Measurements from ENCODE around the gene RCBTB1.

DNA sequence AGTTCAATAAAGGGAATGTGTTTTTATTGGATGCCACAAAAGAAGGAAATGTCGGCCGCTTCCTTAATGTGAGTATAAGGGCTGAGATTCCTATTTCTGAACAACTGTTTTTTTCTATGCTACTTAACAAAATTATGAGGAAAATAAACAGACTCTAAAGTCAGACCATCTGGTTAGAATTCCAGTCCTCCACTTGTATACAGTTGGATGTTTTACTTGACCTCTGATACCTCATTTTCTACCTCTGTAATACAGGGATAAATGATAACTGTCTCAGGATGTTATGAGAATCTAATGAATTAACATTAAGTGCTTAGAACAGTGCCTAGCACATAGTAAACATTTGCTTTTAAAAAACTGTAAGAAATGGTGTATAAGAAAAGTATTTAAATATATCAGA lies 96.8 kb downstream of the RCBTB1 start:
- TF ChIP-seq CREM (IDR thresholded peaks at IDR 0.05; ENCODE audit: low read depth) = no peak
- TF ChIP-seq, protein P1, sequence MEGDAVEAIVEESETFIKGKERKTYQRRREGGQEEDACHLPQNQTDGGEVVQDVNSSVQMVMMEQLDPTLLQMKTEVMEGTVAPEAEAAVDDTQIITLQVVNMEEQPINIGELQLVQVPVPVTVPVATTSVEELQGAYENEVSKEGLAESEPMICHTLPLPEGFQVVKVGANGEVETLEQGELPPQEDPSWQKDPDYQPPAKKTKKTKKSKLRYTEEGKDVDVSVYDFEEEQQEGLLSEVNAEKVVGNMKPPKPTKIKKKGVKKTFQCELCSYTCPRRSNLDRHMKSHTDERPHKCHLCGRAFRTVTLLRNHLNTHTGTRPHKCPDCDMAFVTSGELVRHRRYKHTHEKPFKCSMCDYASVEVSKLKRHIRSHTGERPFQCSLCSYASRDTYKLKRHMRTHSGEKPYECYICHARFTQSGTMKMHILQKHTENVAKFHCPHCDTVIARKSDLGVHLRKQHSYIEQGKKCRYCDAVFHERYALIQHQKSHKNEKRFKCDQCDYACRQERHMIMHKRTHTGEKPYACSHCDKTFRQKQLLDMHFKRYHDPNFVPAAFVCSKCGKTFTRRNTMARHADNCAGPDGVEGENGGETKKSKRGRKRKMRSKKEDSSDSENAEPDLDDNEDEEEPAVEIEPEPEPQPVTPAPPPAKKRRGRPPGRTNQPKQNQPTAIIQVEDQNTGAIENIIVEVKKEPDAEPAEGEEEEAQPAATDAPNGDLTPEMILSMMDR (IDR thresholded peaks at IDR 0.05 in 2 of 3, conservative IDR thresholded peaks at IDR 0.05 in 1 of 3; ENCODE audit: control insufficient read depth in 2 of 3, extremely low read depth in 1 of 3, insufficient read depth in 1 of 3, low read depth in 3 of 3, low read length in 3 of 3) = no peak
- TF ChIP-seq POLR2A (IDR thresholded peaks at IDR 0.05; ENCODE audit: low read depth, low read length) = no peak
- TF ChIP-seq EP300 (IDR thresholded peaks at IDR 0.05; ENCODE audit: borderline replicate concordance in 1 of 2, control insufficient read depth in 1 of 2, low read depth in 2 of 2, low read length in 2 of 2) = no peak
- TF ChIP-seq POLR2AphosphoS5 (IDR thresholded peaks at IDR 0.05; ENCODE audit: low read length) = no peak
- TF ChIP-seq, protein P2, sequence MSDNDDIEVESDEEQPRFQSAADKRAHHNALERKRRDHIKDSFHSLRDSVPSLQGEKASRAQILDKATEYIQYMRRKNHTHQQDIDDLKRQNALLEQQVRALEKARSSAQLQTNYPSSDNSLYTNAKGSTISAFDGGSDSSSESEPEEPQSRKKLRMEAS (IDR thresholded peaks at IDR 0.05; ENCODE audit: low read depth, low read length) = no peak
- no peak for TF ChIP-seq MXI1 (IDR thresholded peaks at IDR 0.05; ENCODE audit: low read depth, low read length)
- TF ChIP-seq, protein P3, sequence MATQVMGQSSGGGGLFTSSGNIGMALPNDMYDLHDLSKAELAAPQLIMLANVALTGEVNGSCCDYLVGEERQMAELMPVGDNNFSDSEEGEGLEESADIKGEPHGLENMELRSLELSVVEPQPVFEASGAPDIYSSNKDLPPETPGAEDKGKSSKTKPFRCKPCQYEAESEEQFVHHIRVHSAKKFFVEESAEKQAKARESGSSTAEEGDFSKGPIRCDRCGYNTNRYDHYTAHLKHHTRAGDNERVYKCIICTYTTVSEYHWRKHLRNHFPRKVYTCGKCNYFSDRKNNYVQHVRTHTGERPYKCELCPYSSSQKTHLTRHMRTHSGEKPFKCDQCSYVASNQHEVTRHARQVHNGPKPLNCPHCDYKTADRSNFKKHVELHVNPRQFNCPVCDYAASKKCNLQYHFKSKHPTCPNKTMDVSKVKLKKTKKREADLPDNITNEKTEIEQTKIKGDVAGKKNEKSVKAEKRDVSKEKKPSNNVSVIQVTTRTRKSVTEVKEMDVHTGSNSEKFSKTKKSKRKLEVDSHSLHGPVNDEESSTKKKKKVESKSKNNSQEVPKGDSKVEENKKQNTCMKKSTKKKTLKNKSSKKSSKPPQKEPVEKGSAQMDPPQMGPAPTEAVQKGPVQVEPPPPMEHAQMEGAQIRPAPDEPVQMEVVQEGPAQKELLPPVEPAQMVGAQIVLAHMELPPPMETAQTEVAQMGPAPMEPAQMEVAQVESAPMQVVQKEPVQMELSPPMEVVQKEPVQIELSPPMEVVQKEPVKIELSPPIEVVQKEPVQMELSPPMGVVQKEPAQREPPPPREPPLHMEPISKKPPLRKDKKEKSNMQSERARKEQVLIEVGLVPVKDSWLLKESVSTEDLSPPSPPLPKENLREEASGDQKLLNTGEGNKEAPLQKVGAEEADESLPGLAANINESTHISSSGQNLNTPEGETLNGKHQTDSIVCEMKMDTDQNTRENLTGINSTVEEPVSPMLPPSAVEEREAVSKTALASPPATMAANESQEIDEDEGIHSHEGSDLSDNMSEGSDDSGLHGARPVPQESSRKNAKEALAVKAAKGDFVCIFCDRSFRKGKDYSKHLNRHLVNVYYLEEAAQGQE (IDR thresholded peaks at IDR 0.05; ENCODE audit: low read depth, low read length) = no peak
- TF ChIP-seq, protein P4, sequence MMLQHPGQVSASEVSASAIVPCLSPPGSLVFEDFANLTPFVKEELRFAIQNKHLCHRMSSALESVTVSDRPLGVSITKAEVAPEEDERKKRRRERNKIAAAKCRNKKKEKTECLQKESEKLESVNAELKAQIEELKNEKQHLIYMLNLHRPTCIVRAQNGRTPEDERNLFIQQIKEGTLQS (IDR thresholded peaks at IDR 0.05; ENCODE audit: borderline replicate concordance, extremely low read depth, low read depth, low read length) = no peak
- TF ChIP-seq, protein P5, sequence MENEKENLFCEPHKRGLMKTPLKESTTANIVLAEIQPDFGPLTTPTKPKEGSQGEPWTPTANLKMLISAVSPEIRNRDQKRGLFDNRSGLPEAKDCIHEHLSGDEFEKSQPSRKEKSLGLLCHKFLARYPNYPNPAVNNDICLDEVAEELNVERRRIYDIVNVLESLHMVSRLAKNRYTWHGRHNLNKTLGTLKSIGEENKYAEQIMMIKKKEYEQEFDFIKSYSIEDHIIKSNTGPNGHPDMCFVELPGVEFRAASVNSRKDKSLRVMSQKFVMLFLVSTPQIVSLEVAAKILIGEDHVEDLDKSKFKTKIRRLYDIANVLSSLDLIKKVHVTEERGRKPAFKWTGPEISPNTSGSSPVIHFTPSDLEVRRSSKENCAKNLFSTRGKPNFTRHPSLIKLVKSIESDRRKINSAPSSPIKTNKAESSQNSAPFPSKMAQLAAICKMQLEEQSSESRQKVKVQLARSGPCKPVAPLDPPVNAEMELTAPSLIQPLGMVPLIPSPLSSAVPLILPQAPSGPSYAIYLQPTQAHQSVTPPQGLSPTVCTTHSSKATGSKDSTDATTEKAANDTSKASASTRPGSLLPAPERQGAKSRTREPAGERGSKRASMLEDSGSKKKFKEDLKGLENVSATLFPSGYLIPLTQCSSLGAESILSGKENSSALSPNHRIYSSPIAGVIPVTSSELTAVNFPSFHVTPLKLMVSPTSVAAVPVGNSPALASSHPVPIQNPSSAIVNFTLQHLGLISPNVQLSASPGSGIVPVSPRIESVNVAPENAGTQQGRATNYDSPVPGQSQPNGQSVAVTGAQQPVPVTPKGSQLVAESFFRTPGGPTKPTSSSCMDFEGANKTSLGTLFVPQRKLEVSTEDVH (IDR thresholded peaks at IDR 0.05; ENCODE audit: low read depth, partially characterized antibody) = no peak
- TF ChIP-seq, protein P6, sequence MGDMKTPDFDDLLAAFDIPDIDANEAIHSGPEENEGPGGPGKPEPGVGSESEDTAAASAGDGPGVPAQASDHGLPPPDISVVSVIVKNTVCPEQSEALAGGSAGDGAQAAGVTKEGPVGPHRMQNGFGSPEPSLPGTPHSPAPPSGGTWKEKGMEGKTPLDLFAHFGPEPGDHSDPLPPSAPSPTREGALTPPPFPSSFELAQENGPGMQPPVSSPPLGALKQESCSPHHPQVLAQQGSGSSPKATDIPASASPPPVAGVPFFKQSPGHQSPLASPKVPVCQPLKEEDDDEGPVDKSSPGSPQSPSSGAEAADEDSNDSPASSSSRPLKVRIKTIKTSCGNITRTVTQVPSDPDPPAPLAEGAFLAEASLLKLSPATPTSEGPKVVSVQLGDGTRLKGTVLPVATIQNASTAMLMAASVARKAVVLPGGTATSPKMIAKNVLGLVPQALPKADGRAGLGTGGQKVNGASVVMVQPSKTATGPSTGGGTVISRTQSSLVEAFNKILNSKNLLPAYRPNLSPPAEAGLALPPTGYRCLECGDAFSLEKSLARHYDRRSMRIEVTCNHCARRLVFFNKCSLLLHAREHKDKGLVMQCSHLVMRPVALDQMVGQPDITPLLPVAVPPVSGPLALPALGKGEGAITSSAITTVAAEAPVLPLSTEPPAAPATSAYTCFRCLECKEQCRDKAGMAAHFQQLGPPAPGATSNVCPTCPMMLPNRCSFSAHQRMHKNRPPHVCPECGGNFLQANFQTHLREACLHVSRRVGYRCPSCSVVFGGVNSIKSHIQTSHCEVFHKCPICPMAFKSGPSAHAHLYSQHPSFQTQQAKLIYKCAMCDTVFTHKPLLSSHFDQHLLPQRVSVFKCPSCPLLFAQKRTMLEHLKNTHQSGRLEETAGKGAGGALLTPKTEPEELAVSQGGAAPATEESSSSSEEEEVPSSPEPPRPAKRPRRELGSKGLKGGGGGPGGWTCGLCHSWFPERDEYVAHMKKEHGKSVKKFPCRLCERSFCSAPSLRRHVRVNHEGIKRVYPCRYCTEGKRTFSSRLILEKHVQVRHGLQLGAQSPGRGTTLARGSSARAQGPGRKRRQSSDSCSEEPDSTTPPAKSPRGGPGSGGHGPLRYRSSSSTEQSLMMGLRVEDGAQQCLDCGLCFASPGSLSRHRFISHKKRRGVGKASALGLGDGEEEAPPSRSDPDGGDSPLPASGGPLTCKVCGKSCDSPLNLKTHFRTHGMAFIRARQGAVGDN (IDR thresholded peaks at IDR 0.05) = no peak

All from GM12878 (cell line).